CD8-positive, alpha-beta memory T cell (primary cell): ENCODE measurements around the gene BNIPL. TPM values are rescaled to one million over a fixed set of nuclear protein-coding genes. Genes with fewer than 3 reads are reported as not detected.

ENCODE experiments used
- polyA plus RNA-seq: library from polyadenylated mRNA; unstranded; fragments of 300-500 nt; fragmentation: Illumina TruSeq; gene quantifications from one replicate; pipeline ENCODE4 v1.2.3, GENCODE V29; 2021
- total RNA-seq, 2 experiments: library from RNA; stranded (reverse); gene quantifications; one replicate each; pipeline ENCODE4 v1.2.3, GENCODE V29; 2021

BNIPL gene
- total and polyA plus RNA-seq, 3 experiments from 2014 or later = 0.08 to 1.3 (median 0.75) TPM

Other genes with a start within 250 kb of the BNIPL start
- gene CTSK, start 228.3 kb upstream of the BNIPL start, total RNA-seq = 1 to 10 TPM; 2.1 to 2.7 TPM
- gene CTSK, start 228.3 kb upstream of the BNIPL start, polyA plus RNA-seq = 0.54 TPM
- 10 to 100 TPM; 35.7 to 40.3 TPM for gene ARNT, start 160.0 kb upstream of the BNIPL start, total RNA-seq
- 20.3 TPM for gene ARNT, start 160.0 kb upstream of the BNIPL start, polyA plus RNA-seq
- not detected for gene CTXND2, start 149.4 kb upstream of the BNIPL start, total RNA-seq
- gene CTXND2, start 149.4 kb upstream of the BNIPL start, polyA plus RNA-seq = not detected
- gene SETDB1, start 110.2 kb upstream of the BNIPL start, total RNA-seq = 10 to 100 TPM; 45.4 to 47.5 TPM
- gene SETDB1, start 110.2 kb upstream of the BNIPL start, polyA plus RNA-seq = 15.5 TPM
- gene CERS2, start 61.8 kb upstream of the BNIPL start, total RNA-seq = 100 to 1,000 TPM; 224 to 232 TPM
- gene CERS2, start 61.8 kb upstream of the BNIPL start, polyA plus RNA-seq = 167 TPM
- not detected for gene ANXA9, start 54.3 kb upstream of the BNIPL start, total RNA-seq
- not detected for gene ANXA9, start 54.3 kb upstream of the BNIPL start, polyA plus RNA-seq
- 1 to 10 TPM; 5.7 to 6.3 TPM for gene MINDY1, start 29.7 kb upstream of the BNIPL start, total RNA-seq
- gene MINDY1, start 29.7 kb upstream of the BNIPL start, polyA plus RNA-seq = 1.8 TPM
- 10 to 100 TPM; 14.6 to 16.8 TPM for gene PRUNE1, start 28.1 kb upstream of the BNIPL start, total RNA-seq
- 49.4 TPM for gene PRUNE1, start 28.1 kb upstream of the BNIPL start, polyA plus RNA-seq
- gene C1orf56, start 11.2 kb downstream of the BNIPL start, total RNA-seq = 1 to 10 TPM; 1.6 to 2.3 TPM
- gene C1orf56, start 11.2 kb downstream of the BNIPL start, polyA plus RNA-seq = 2.7 TPM
- 100 to 1,000 TPM; 201 to 213 TPM for gene CDC42SE1, start 23.0 kb downstream of the BNIPL start, total RNA-seq
- gene CDC42SE1, start 23.0 kb downstream of the BNIPL start, polyA plus RNA-seq = 104 TPM
- 1 to 10 TPM; 3.3 to 3.9 TPM for gene MLLT11, start 23.8 kb downstream of the BNIPL start, total RNA-seq
- 4.7 TPM for gene MLLT11, start 23.8 kb downstream of the BNIPL start, polyA plus RNA-seq
- gene GABPB2, start 34.2 kb downstream of the BNIPL start, total RNA-seq = 10 to 100 TPM; 19.2 to 19.4 TPM
- 16.0 TPM for gene GABPB2, start 34.2 kb downstream of the BNIPL start, polyA plus RNA-seq
- gene SEMA6C, start 110.0 kb downstream of the BNIPL start, total RNA-seq = 1 to 10 TPM; 2.9 to 3.1 TPM
- 1.5 TPM for gene SEMA6C, start 110.0 kb downstream of the BNIPL start, polyA plus RNA-seq
- 10 to 100 TPM; 24.6 to 25.5 TPM for gene TNFAIP8L2, start 120.1 kb downstream of the BNIPL start, total RNA-seq
- gene TNFAIP8L2, start 120.1 kb downstream of the BNIPL start, polyA plus RNA-seq = 22.6 TPM
- gene LYSMD1, start 129.3 kb downstream of the BNIPL start, total RNA-seq = 1 to 10 TPM; 4.6 to 5.5 TPM
- gene LYSMD1, start 129.3 kb downstream of the BNIPL start, polyA plus RNA-seq = 0.54 TPM
- 10 to 100 TPM; 86.3 to 90.9 TPM for gene SCNM1, start 129.6 kb downstream of the BNIPL start, total RNA-seq
- 58.4 TPM for gene SCNM1, start 129.6 kb downstream of the BNIPL start, polyA plus RNA-seq
- 1 to 10 TPM; 2.4 to 3.7 TPM for gene TMOD4, start 139.4 kb downstream of the BNIPL start, total RNA-seq
- 1.0 TPM for gene TMOD4, start 139.4 kb downstream of the BNIPL start, polyA plus RNA-seq
- 10 to 100 TPM; 84.4 to 85.4 TPM for gene VPS72, start 153.6 kb downstream of the BNIPL start, total RNA-seq
- 68.3 TPM for gene VPS72, start 153.6 kb downstream of the BNIPL start, polyA plus RNA-seq
- gene PIP5K1A, start 162.0 kb downstream of the BNIPL start, total RNA-seq = 10 to 100 TPM; 76.7 to 77.0 TPM
- 13.0 TPM for gene PIP5K1A, start 162.0 kb downstream of the BNIPL start, polyA plus RNA-seq
- 100 to 1,000 TPM; 250 to 256 TPM for gene PSMD4, start 218.1 kb downstream of the BNIPL start, total RNA-seq
- gene PSMD4, start 218.1 kb downstream of the BNIPL start, polyA plus RNA-seq = 239 TPM
- gene ZNF687, start 245.7 kb downstream of the BNIPL start, total RNA-seq = 10 to 100 TPM; 23.8 to 26.5 TPM
- gene ZNF687, start 245.7 kb downstream of the BNIPL start, polyA plus RNA-seq = 1.6 TPM